ENCODE results near the gene TNS1. TPM values are rescaled to one million over a fixed set of nuclear protein-coding genes. Genes with fewer than 3 reads are reported as not detected.

The TNS1 gene
- total RNA-seq, 1 experiment from 2014 or later, result not detected

- no peak for DNase-seq (ENCODE audit: extremely low read depth, low read depth)
Measured at GRCh38 chr2:217857624-217858506, 144.9 kb downstream of the TNS1 start.

- DNase-seq (ENCODE audit: extremely low read depth, low read depth), result no peak
Measured at GRCh38 chr2:217856871-217857270, 145.9 kb downstream of the TNS1 start.

GRCh38 chr2:217856159-217856558 is 146.6 kb downstream of the TNS1 start:
- DNase-seq (ENCODE audit: extremely low read depth, low read depth), result no peak

GRCh38 chr2:217854684-217855420 is 147.9 kb downstream of the TNS1 start:
- DNase-seq (ENCODE audit: extremely low read depth, low read depth), result no peak

- no peak for DNase-seq (ENCODE audit: extremely low read depth, low read depth)
Measured at GRCh38 chr2:217853961-217854360, 148.8 kb downstream of the TNS1 start.

GRCh38 chr2:217853301-217853881 is 149.4 kb downstream of the TNS1 start:
- no peak for DNase-seq (ENCODE audit: extremely low read depth, low read depth)

GRCh38 chr2:217852555-217853211 is 150.1 kb downstream of the TNS1 start:
- no peak for DNase-seq (ENCODE audit: extremely low read depth, low read depth)

- no peak for DNase-seq (ENCODE audit: extremely low read depth, low read depth)
Measured at GRCh38 chr2:217851191-217852020, 151.4 kb downstream of the TNS1 start.

- no peak for DNase-seq (ENCODE audit: extremely low read depth, low read depth)
Measured at GRCh38 chr2:217849154-217849975, 153.4 kb downstream of the TNS1 start.

GRCh38 chr2:217848351-217848957 is 154.3 kb downstream of the TNS1 start:
- no peak for DNase-seq (ENCODE audit: extremely low read depth, low read depth)

GRCh38 chr2:217847552-217848350 is 155.0 kb downstream of the TNS1 start:
- no peak for DNase-seq (ENCODE audit: extremely low read depth, low read depth)

- DNase-seq (ENCODE audit: extremely low read depth, low read depth), result no peak
Measured at GRCh38 chr2:217847115-217847514, 155.7 kb downstream of the TNS1 start.

- DNase-seq (ENCODE audit: extremely low read depth, low read depth), result no peak
Measured at GRCh38 chr2:217846321-217846743, 156.5 kb downstream of the TNS1 start.

GRCh38 chr2:217845301-217845700 is 157.5 kb downstream of the TNS1 start:
- no peak for DNase-seq (ENCODE audit: extremely low read depth, low read depth)

- no peak for DNase-seq (ENCODE audit: extremely low read depth, low read depth)
Measured at GRCh38 chr2:217844696-217845095, 158.1 kb downstream of the TNS1 start.

GRCh38 chr2:217843324-217843723 is 159.5 kb downstream of the TNS1 start:
- no peak for DNase-seq (ENCODE audit: extremely low read depth, low read depth)

GRCh38 chr2:217842017-217842416 is 160.8 kb downstream of the TNS1 start:
- no peak for DNase-seq (ENCODE audit: extremely low read depth, low read depth)

- no peak for DNase-seq (ENCODE audit: extremely low read depth, low read depth)
Measured at GRCh38 chr2:217840522-217840921, 162.3 kb downstream of the TNS1 start.
